Measurements from ENCODE around the gene ARHGAP32.

GRCh38 chr11:129145276-129145675 lies 46.8 kb downstream of the ARHGAP32 start:
- TF ChIP-seq, protein P1, sequence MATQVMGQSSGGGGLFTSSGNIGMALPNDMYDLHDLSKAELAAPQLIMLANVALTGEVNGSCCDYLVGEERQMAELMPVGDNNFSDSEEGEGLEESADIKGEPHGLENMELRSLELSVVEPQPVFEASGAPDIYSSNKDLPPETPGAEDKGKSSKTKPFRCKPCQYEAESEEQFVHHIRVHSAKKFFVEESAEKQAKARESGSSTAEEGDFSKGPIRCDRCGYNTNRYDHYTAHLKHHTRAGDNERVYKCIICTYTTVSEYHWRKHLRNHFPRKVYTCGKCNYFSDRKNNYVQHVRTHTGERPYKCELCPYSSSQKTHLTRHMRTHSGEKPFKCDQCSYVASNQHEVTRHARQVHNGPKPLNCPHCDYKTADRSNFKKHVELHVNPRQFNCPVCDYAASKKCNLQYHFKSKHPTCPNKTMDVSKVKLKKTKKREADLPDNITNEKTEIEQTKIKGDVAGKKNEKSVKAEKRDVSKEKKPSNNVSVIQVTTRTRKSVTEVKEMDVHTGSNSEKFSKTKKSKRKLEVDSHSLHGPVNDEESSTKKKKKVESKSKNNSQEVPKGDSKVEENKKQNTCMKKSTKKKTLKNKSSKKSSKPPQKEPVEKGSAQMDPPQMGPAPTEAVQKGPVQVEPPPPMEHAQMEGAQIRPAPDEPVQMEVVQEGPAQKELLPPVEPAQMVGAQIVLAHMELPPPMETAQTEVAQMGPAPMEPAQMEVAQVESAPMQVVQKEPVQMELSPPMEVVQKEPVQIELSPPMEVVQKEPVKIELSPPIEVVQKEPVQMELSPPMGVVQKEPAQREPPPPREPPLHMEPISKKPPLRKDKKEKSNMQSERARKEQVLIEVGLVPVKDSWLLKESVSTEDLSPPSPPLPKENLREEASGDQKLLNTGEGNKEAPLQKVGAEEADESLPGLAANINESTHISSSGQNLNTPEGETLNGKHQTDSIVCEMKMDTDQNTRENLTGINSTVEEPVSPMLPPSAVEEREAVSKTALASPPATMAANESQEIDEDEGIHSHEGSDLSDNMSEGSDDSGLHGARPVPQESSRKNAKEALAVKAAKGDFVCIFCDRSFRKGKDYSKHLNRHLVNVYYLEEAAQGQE (IDR thresholded peaks at IDR 0.05; ENCODE audit: borderline replicate concordance): no peak
- TF ChIP-seq, protein P2, sequence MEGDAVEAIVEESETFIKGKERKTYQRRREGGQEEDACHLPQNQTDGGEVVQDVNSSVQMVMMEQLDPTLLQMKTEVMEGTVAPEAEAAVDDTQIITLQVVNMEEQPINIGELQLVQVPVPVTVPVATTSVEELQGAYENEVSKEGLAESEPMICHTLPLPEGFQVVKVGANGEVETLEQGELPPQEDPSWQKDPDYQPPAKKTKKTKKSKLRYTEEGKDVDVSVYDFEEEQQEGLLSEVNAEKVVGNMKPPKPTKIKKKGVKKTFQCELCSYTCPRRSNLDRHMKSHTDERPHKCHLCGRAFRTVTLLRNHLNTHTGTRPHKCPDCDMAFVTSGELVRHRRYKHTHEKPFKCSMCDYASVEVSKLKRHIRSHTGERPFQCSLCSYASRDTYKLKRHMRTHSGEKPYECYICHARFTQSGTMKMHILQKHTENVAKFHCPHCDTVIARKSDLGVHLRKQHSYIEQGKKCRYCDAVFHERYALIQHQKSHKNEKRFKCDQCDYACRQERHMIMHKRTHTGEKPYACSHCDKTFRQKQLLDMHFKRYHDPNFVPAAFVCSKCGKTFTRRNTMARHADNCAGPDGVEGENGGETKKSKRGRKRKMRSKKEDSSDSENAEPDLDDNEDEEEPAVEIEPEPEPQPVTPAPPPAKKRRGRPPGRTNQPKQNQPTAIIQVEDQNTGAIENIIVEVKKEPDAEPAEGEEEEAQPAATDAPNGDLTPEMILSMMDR (IDR thresholded peaks at IDR 0.05; ENCODE audit: poor library complexity, severe bottlenecking): no peak
- TF ChIP-seq MXI1 (conservative IDR thresholded peaks at IDR 0.05; ENCODE audit: poor library complexity, severe bottlenecking): no peak
